HL-60 (cell line): Measurements from ENCODE around the gene SOX5.

ENCODE experiments used
- DNase-seq, 2 experiments: peaks; one replicate each; pipeline ENCODE4 v3.0.0-alpha.2; 2010 to 2020; ENCODE audit warnings: low read depth in 1 of 2, low spot score in 1 of 2
- H3K27ac ChIP-seq: fragments of 250-450 bp; sonication (Bioruptor Pico); replicated peaks from 2 replicates; pipeline ENCODE4 v1.5.1; 2020; ENCODE audit warnings: mild to moderate bottlenecking, moderate library complexity
- H3K27me3 ChIP-seq: fragments of 250-450 bp; sonication (Bioruptor Pico); 2 replicates; pipeline ENCODE4 v1.5.1; 2021; ENCODE audit warnings: mild to moderate bottlenecking, moderate library complexity; ENCODE audit not compliant: insufficient read depth, poor library complexity, severe bottlenecking
- H3K4me3 ChIP-seq: replicated peaks from 2 replicates; pipeline ENCODE4 v1.5.1; 2011; ENCODE audit warnings: mild to moderate bottlenecking, control low read depth, low read length; ENCODE audit not compliant: insufficient read depth
- GABPA ChIP-seq: IDR thresholded peaks from 2 replicates; pipeline ENCODE4 v1.6.1; 2012; ENCODE audit warnings: low read depth
- POLR2AphosphoS5 ChIP-seq: IDR thresholded peaks from 2 replicates; pipeline ENCODE4 v1.6.1; 2012; ENCODE audit warnings: low read depth
- SPI1 ChIP-seq: IDR thresholded peaks from 2 replicates; pipeline ENCODE4 v1.6.1; 2012; ENCODE audit warnings: low read depth, mild to moderate bottlenecking, borderline replicate concordance
- TF ChIP-seq, protein P1 (sequence below): IDR thresholded peaks from one replicate; pipeline ENCODE4 v1.5.1; 2011; ENCODE audit warnings: low read length, control low read depth, inconsistent platforms; ENCODE audit not compliant: insufficient read depth
- TF ChIP-seq, protein P2 (sequence below): IDR thresholded peaks from 2 replicates; pipeline ENCODE4 v1.6.1; 2012; ENCODE audit warnings: low read depth; ENCODE audit not compliant: insufficient replicate concordance

Gene SOX5

DNA sequence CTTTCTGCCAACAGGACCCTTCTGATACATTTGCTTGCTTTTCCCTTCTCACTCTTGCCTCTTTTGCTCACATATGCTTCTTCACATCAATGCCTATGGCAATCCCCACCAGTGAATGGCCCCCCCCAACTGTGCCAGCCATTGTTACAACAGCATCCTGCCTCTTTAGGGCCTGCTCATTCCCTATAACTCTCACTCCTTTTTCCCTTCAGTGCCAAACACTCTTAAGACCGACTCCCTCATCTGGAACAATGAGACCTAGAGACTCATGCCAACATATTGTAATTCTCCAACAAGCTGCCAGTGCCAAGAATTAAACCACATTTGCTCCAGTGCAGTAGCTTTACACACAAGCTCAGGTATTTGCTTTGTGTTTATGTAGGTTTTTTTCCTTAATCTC is 189.0 kb downstream of the SOX5 start:
- no peak overlapping the region for H3K27ac ChIP-seq
- H3K4me3 ChIP-seq: no peak overlapping the region
- TF ChIP-seq SPI1 (no peak), POLR2AphosphoS5 (no peak), GABPA (no peak)
- TF ChIP-seq, protein P1, sequence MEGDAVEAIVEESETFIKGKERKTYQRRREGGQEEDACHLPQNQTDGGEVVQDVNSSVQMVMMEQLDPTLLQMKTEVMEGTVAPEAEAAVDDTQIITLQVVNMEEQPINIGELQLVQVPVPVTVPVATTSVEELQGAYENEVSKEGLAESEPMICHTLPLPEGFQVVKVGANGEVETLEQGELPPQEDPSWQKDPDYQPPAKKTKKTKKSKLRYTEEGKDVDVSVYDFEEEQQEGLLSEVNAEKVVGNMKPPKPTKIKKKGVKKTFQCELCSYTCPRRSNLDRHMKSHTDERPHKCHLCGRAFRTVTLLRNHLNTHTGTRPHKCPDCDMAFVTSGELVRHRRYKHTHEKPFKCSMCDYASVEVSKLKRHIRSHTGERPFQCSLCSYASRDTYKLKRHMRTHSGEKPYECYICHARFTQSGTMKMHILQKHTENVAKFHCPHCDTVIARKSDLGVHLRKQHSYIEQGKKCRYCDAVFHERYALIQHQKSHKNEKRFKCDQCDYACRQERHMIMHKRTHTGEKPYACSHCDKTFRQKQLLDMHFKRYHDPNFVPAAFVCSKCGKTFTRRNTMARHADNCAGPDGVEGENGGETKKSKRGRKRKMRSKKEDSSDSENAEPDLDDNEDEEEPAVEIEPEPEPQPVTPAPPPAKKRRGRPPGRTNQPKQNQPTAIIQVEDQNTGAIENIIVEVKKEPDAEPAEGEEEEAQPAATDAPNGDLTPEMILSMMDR: no peak
- TF ChIP-seq, protein P2, sequence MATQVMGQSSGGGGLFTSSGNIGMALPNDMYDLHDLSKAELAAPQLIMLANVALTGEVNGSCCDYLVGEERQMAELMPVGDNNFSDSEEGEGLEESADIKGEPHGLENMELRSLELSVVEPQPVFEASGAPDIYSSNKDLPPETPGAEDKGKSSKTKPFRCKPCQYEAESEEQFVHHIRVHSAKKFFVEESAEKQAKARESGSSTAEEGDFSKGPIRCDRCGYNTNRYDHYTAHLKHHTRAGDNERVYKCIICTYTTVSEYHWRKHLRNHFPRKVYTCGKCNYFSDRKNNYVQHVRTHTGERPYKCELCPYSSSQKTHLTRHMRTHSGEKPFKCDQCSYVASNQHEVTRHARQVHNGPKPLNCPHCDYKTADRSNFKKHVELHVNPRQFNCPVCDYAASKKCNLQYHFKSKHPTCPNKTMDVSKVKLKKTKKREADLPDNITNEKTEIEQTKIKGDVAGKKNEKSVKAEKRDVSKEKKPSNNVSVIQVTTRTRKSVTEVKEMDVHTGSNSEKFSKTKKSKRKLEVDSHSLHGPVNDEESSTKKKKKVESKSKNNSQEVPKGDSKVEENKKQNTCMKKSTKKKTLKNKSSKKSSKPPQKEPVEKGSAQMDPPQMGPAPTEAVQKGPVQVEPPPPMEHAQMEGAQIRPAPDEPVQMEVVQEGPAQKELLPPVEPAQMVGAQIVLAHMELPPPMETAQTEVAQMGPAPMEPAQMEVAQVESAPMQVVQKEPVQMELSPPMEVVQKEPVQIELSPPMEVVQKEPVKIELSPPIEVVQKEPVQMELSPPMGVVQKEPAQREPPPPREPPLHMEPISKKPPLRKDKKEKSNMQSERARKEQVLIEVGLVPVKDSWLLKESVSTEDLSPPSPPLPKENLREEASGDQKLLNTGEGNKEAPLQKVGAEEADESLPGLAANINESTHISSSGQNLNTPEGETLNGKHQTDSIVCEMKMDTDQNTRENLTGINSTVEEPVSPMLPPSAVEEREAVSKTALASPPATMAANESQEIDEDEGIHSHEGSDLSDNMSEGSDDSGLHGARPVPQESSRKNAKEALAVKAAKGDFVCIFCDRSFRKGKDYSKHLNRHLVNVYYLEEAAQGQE: no peak
- DNase-seq: no peak
- no peaks in the 10 kb centered on the region for H3K27me3 ChIP-seq

DNA sequence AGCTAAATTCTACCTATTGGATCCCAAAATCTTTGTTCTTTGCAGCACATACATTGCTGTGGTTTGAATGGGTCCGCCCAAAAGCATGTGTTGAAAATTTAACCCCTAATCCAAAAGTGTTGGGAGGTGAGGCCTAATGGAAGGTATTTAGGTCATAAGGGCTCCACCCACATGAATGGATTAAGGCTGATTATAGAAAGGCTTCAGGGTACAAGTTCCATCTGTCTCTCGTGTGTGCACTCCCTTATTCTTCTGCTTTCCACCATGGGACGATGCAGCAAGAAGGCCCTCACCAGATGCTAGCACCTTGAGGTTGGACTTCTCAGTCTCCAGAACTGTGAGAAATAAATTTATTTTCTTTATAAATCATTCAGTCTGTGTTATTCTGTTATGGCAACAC is 190.9 kb downstream of the SOX5 start:
- DNase-seq: no peak
- TF ChIP-seq, protein P2: no peak
- TF ChIP-seq SPI1: no peak
- TF ChIP-seq, protein P1: no peak
- no peak for TF ChIP-seq GABPA
- TF ChIP-seq POLR2AphosphoS5: no peak
- Histone ChIP-seq H3K27me3 (no peaks in the 10 kb centered on the region), H3K4me3 (no peak overlapping the region), H3K27ac (no peak overlapping the region)

DNA sequence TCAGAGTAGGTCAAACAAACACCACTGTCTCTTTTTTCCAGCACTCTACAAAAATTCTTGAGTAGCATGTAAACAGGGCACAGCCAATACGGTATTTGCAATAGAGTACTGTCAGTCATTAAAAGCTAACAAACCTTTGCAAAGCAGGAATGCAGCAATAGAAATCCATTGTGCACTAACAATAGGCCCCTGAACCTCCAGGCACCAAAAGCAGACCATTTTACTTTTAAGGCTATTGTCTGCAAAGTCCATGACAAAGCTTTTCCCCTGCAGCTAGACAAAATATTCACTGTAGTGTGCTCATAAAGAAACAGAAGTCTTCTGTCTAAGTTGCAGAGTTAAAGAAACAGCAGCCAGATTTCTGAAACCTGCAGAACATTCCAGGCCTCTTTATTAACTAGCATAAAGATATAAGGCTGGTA is 191.9 kb downstream of the SOX5 start:
- no peak for TF ChIP-seq SPI1
- TF ChIP-seq POLR2AphosphoS5: no peak
- TF ChIP-seq, protein P2: no peak
- no peak for TF ChIP-seq GABPA
- TF ChIP-seq, protein P1: no peak
- no peak overlapping the region for H3K27ac ChIP-seq
- H3K27me3 ChIP-seq: no peaks in the 10 kb centered on the region
- H3K4me3 ChIP-seq: no peak overlapping the region
- no peak for DNase-seq
